ENCODE measurements around the gene SLC13A2. TPM values are rescaled to one million over a fixed set of nuclear protein-coding genes. Genes with fewer than 3 reads are reported as not detected.

Gene SLC13A2
- total and polyA plus RNA-seq, 2 donors (not counting 3 experiments of a cell fraction or from before 2014, with no cell fraction given), result not detected

DNA sequence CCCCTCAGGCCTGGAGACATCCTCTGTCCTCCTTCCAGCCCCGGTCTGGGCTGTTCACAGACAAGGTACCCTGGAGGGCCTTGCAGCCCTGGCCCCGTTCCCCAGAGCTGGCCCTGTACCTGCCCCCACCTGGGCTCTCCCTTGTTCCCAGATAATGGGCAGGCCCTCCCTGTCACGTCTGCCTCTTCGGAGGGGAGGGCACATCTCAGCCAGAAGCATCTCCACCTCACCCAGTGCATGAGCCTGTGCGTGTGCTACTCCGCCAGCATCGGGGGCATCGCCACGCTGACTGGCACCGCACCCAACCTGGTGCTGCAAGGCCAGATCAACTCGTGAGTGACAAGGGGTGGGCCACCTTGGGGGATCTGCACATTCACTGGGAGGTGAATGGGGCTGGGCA is 17.8 kb downstream of the SLC13A2 start:
- H3K4me1 ChIP-seq (ENCODE audit: control insufficient read depth, extremely low read depth, insufficient read depth, low read length), result no peaks in the 10 kb centered on the region
- no TSS peak for BruUV-seq (replicated peaks)
- FAIRE-seq (no peak), DNase-seq (ENCODE audit: low read depth, low spot score) (no peak)
- H2AFZ ChIP-seq (ENCODE audit: low read depth, low read length), result no peak overlapping the region
- H3K9me3 ChIP-seq (replicated peaks; ENCODE audit: control insufficient read depth, insufficient read depth, low read length), result no peaks in the 10 kb centered on the region
- no peaks in the 10 kb centered on the region for H3K36me3 ChIP-seq (ENCODE audit: control insufficient read depth in 2 of 2, extremely low read depth in 1 of 2, insufficient read depth in 2 of 2, low read length in 2 of 2)
- dilution Hi-C loops (cut with MboI; ENCODE audit: extremely low pct_ligation_motif_present, low sequenced_read_pairs), result no loop called here
- H3K4me3 ChIP-seq (replicated peaks in 1 of 3; ENCODE audit: insufficient read depth in 1 of 3, low read depth in 1 of 3, low read length in 3 of 3), result no peak overlapping the region
- H3K79me2 ChIP-seq (ENCODE audit: control insufficient read depth, insufficient read depth, low read length), result no peaks in the 10 kb centered on the region
- no peaks in the 10 kb centered on the region for H4K20me1 ChIP-seq (replicated peaks; ENCODE audit: control insufficient read depth, extremely low read depth, insufficient read depth, low read length)
- POLR2A ChIA-PET, result no interaction called here
- H3K4me2 ChIP-seq (ENCODE audit: insufficient read depth, low read length), result no peak overlapping the region
- TF ChIP-seq MYC (IDR thresholded peaks at IDR 0.05; ENCODE audit: low read depth, low read length), result no peak
- TF ChIP-seq, protein P1, sequence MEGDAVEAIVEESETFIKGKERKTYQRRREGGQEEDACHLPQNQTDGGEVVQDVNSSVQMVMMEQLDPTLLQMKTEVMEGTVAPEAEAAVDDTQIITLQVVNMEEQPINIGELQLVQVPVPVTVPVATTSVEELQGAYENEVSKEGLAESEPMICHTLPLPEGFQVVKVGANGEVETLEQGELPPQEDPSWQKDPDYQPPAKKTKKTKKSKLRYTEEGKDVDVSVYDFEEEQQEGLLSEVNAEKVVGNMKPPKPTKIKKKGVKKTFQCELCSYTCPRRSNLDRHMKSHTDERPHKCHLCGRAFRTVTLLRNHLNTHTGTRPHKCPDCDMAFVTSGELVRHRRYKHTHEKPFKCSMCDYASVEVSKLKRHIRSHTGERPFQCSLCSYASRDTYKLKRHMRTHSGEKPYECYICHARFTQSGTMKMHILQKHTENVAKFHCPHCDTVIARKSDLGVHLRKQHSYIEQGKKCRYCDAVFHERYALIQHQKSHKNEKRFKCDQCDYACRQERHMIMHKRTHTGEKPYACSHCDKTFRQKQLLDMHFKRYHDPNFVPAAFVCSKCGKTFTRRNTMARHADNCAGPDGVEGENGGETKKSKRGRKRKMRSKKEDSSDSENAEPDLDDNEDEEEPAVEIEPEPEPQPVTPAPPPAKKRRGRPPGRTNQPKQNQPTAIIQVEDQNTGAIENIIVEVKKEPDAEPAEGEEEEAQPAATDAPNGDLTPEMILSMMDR (IDR thresholded peaks at IDR 0.05; ENCODE audit: extremely low read depth in 1 of 2, insufficient read depth in 1 of 2, low read depth in 1 of 2, low read length in 2 of 2), result no peak
- TF ChIP-seq, protein P2, sequence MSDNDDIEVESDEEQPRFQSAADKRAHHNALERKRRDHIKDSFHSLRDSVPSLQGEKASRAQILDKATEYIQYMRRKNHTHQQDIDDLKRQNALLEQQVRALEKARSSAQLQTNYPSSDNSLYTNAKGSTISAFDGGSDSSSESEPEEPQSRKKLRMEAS (IDR thresholded peaks at IDR 0.05; ENCODE audit: insufficient read depth, insufficient read length), result no peak
- TF ChIP-seq POLR2A (IDR thresholded peaks at IDR 0.05; ENCODE audit: low read depth, low read length), result no peak
- TF ChIP-seq JUN (IDR thresholded peaks at IDR 0.05; ENCODE audit: borderline replicate concordance, insufficient read depth, insufficient read length, low read depth), result no peak
- no peak for TF ChIP-seq POLR2AphosphoS5 (IDR thresholded peaks at IDR 0.05; ENCODE audit: insufficient read depth, low read depth, low read length)
- TF ChIP-seq GATA2 (IDR thresholded peaks at IDR 0.05; ENCODE audit: insufficient read depth, insufficient read length, low read depth, low read length), result no peak
- TF ChIP-seq EZH2 (IDR thresholded peaks at IDR 0.05; ENCODE audit: borderline replicate concordance, low read depth, low read length, severe bottlenecking), result no peak
- no peak for TF ChIP-seq FOS (IDR thresholded peaks at IDR 0.05; ENCODE audit: borderline replicate concordance, insufficient read depth, low read length)
- no peaks in the 10 kb centered on the region for H3K9me1 ChIP-seq (replicated peaks; ENCODE audit: control insufficient read depth, extremely low read depth, insufficient read depth, low read length)
- H3K27ac ChIP-seq (ENCODE audit: insufficient read depth, low read depth, low read length), result no peak overlapping the region
- H3K27me3 ChIP-seq (ENCODE audit: control insufficient read depth in 2 of 2, insufficient read depth in 2 of 2, low read length in 2 of 2), result peaks cover 0 to 3% of the 10 kb centered on the region in 2 experiments
- H3K9ac ChIP-seq (replicated peaks; ENCODE audit: extremely low read depth, insufficient read depth, low read length), result no peak overlapping the region
- CTCF ChIA-PET, result no interaction called here
- intact Hi-C loops (cut with micrococcal nuclease), result no loop called here
